Left ventricle myocardium inferior (tissue), 1 donor: ENCODE measurements around the gene USP24. TPM values are rescaled to one million over a fixed set of nuclear protein-coding genes. Genes with fewer than 3 reads are reported as not detected.

Source experiments
- DNase-seq: peaks from one replicate; pipeline ENCODE4 v3.0.0-alpha.2; 2020
- H3K27ac ChIP-seq: fragments of 200-600 bp; replicated peaks from 2 replicates; pipeline ENCODE4 v1.8.0; 2021
- H3K27me3 ChIP-seq: fragments of 200-600 bp; 2 replicates; pipeline ENCODE4 v1.8.0; 2021; ENCODE audit warnings: low read depth
- H3K36me3 ChIP-seq: fragments of 200-600 bp; 2 replicates; pipeline ENCODE4 v1.8.0; 2021
- H3K4me1 ChIP-seq: fragments of 200-600 bp; 2 replicates; pipeline ENCODE4 v1.8.0; 2021
- H3K4me3 ChIP-seq: fragments of 200-600 bp; 2 replicates; pipeline ENCODE4 v1.8.0; 2021; ENCODE audit warnings: mild to moderate bottlenecking, moderate library complexity
- H3K9me3 ChIP-seq: fragments of 200-600 bp; replicated peaks from 2 replicates; pipeline ENCODE4 v1.8.0; 2021
- CTCF ChIP-seq: fragments of 200-600 bp; IDR thresholded peaks from 2 replicates; pipeline ENCODE4 v1.8.0; 2021; ENCODE audit warnings: antibody characterized with exemption, mild to moderate bottlenecking, borderline replicate concordance
- intact Hi-C: fragments of 100-400 bp; cut with micrococcal nuclease; formaldehyde crosslinking; loops from one replicate; pipeline ENCODE4 v1.11.0; 2022
- total RNA-seq: library from RNA; stranded (reverse); fragmentation: NEBNext Ultra II Directional; extraction: Animal tissue kit (Norgen Biotek cat#: 25700); gene quantifications from one replicate; pipeline ENCODE4 v1.2.1, GENCODE V29; 2021
- donor health status: DM: no; HTN: yes; CAD: no; lungs with severe emphysema.

The USP24 gene
- total RNA-seq, 1 donor from 2014 or later, result 39.5 TPM

DNA sequence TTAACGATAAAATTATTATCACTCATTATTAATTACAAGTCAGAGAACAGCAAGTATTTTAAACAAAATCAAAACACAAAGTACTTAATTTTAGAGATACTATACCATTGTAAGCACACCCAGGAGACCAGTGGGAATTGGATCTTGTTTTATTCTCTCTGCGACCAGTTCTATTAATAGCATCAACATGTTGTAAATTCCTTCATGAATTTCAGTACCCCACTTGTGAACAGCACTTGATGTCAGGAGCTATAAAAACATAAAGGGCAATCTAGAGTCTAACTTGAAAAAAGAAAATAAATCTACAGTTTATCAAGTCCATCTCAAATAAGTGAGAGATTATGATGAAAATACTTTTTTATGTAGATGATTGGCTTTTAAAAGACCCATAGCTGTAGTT, 42.9 kb downstream of the USP24 start:
- intact Hi-C loops, result no loop called here
- no peak for TF ChIP-seq CTCF
- H3K27ac ChIP-seq, result peak overlapping the region; percentile 5

GRCh38 chr1:55171694-55172093, 43.5 kb downstream of the USP24 start:
- TF ChIP-seq CTCF, result no peak

More for the DNA sequence above, 42.9 kb downstream of the USP24 start:
- no peak overlapping the region for H3K4me3 ChIP-seq
- peaks cover 40% of the 10 kb centered on the region for H3K4me1 ChIP-seq
- H3K9me3 ChIP-seq, result no peaks in the 10 kb centered on the region
- no peak for DNase-seq
- peaks cover 32% of the 10 kb centered on the region for H3K36me3 ChIP-seq
- H3K27me3 ChIP-seq, result no peaks in the 10 kb centered on the region

DNA sequence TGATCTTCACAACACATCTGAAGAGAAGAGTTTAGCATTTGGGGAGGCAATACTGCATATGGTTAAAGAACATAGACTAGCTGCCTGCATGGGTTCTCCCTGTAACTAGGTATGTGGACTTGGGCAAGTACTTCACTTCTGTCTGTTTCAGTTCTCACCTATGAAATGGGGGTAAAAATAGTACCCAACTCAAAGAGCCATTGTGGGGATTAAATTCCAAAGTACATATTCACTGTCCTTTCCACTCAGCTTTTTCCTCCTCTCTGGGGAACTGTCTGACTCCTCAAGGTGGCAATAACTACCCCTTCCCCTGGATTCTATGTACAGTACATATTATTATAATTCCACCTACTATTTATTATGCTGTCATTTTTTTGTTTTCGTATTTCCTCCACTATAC, 44.7 kb downstream of the USP24 start:
- no peaks in the 10 kb centered on the region for H3K27me3 ChIP-seq

More at GRCh38 chr1:55171694-55172093, 43.5 kb downstream of the USP24 start:
- Histone ChIP-seq H3K9me3 (no peaks in the 10 kb centered on the region), H3K4me1 (peaks cover 46% of the 10 kb centered on the region), H3K36me3 (peaks cover 32% of the 10 kb centered on the region), H3K27ac (peak overlapping the region; percentile 5), H3K4me3 (no peak overlapping the region), H3K27me3 (no peaks in the 10 kb centered on the region)
- DNase-seq, result no peak
- intact Hi-C loops, result no loop called here

GRCh38 chr1:55169126-55169525, 46.0 kb downstream of the USP24 start:
- Histone ChIP-seq H3K4me1 (peaks cover 37% of the 10 kb centered on the region), H3K4me3 (no peak overlapping the region), H3K27me3 (no peaks in the 10 kb centered on the region), H3K9me3 (no peaks in the 10 kb centered on the region), H3K36me3 (peaks cover 50% of the 10 kb centered on the region), H3K27ac (no peak overlapping the region)
- intact Hi-C loops, result no loop called here
- no peak for DNase-seq
- no peak for TF ChIP-seq CTCF

More for the DNA sequence above, 44.7 kb downstream of the USP24 start:
- Histone ChIP-seq H3K4me1 (peaks cover 40% of the 10 kb centered on the region), H3K27ac (no peak overlapping the region), H3K36me3 (peaks cover 38% of the 10 kb centered on the region), H3K4me3 (no peak overlapping the region), H3K9me3 (no peaks in the 10 kb centered on the region)
- intact Hi-C loops, result no loop called here
- DNase-seq, result no peak
- no peak for TF ChIP-seq CTCF

GRCh38 chr1:55168353-55168752, 46.8 kb downstream of the USP24 start:
- H3K27me3 ChIP-seq, result no peaks in the 10 kb centered on the region
- intact Hi-C loops, result no loop called here
- H3K36me3 ChIP-seq, result peaks cover 57% of the 10 kb centered on the region
- no peak for TF ChIP-seq CTCF
- H3K4me1 ChIP-seq, result peaks cover 31% of the 10 kb centered on the region
- DNase-seq, result no peak
- H3K4me3 ChIP-seq, result no peak overlapping the region
- no peaks in the 10 kb centered on the region for H3K9me3 ChIP-seq
- H3K27ac ChIP-seq, result no peak overlapping the region
